ENCODE measurements around the gene NHLH2.
A peak's percentile ranks its signal among the peaks of the same experiment; 100 is the strongest.

NHLH2 gene

DNA sequence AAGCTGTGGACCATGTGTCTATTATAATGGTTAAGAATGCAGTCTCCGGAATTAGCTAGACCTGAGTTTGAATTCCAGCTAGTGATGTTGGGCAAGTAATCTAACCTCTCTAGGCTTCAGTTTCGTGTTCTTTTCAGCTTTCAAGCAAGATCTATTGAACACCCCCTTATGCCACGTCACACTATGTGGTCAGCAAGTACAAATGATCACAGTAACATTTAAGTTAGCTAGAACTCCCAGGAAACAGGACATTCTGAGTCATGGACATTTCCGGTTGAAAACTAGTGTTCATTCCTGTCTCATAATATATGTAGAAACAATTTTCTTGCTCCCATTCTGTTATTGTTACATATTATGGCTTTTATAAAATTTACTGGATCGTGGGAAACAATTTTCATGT, 34.0 kb upstream of the NHLH2 start:
- Histone ChIP-seq H3K4ac (ENCODE audit: low read depth in 1 of 2, low read length in 2 of 2) (no peak overlapping the region), H3K14ac (ENCODE audit: low read length in 2 of 2) (no peak overlapping the region), H3K9ac (ENCODE audit: low read length) (no peak overlapping the region), H2AFZ (ENCODE audit: low read depth, low read length) (no peak overlapping the region), H2BK5ac (ENCODE audit: low read depth, low read length, poor library complexity, severe bottlenecking) (no peak overlapping the region), H2BK15ac (ENCODE audit: low read depth, poor library complexity, severe bottlenecking) (no peak overlapping the region), H3K18ac (ENCODE audit: low read depth in 1 of 2, low read length in 2 of 2) (no peak overlapping the region), H3K27ac (ENCODE audit: low read length, poor library complexity, severe bottlenecking) (no peak overlapping the region), H4K8ac (ENCODE audit: low read length) (no peak overlapping the region), H2AK5ac (ENCODE audit: low read length, severe bottlenecking) (no peak overlapping the region), H3K4me1 (ENCODE audit: control insufficient read depth, insufficient read depth, low read depth, low read length) (peaks cover 2% of the 10 kb centered on the region), H4K91ac (ENCODE audit: low read length) (no peak overlapping the region), H2BK12ac (ENCODE audit: low read length in 2 of 2) (no peak overlapping the region), H3K23ac (ENCODE audit: low read length in 2 of 2) (no peak overlapping the region), H3K79me1 (replicated peaks; ENCODE audit: low read length, poor library complexity, severe bottlenecking) (no peaks in the 10 kb centered on the region), H3K27me3 (ENCODE audit: control insufficient read depth in 1 of 2, insufficient read depth in 1 of 2, low read length in 2 of 2) (peaks cover 18 to 23% of the 10 kb centered on the region in 2 experiments), H3K4me2 (ENCODE audit: low read length, poor library complexity, severe bottlenecking) (no peak overlapping the region), H3K4me3 (ENCODE audit: insufficient read depth in 1 of 2, low read depth in 1 of 2, low read length in 2 of 2) (no peak overlapping the region), H3K36me3 (ENCODE audit: control insufficient read depth in 1 of 2, insufficient read depth in 2 of 2, low read depth in 1 of 2, low read length in 2 of 2) (no peaks in the 10 kb centered on the region), H2BK120ac (ENCODE audit: low read depth, low read length) (no peak overlapping the region), H3K9me3 (ENCODE audit: control insufficient read depth, low read length) (no peaks in the 10 kb centered on the region)
- DNase-seq: peak; percentile 32
- WGBS: 75% methylated on average over 3 of the region's 5 CpGs

DNA sequence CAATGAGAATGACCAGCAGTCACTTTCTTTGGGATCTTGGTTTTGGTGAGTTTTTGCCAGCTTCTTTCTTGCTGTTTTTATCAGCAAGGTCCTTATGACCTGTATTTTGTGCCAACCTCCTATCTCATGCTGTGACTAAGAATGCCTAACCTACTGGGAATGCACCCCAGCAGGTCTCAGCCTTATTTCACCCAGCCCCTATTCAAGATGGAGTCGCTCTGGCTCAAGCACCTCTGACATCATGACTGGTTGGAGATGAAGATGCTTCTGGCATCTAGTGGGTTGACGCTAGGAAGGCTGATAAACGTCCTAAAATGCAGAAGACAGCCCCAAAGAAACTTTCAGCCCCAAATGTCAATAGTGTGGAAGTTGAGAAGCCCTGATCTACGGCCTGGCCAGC, 33.6 kb upstream of the NHLH2 start:
- Histone ChIP-seq H2AK5ac (ENCODE audit: low read length, severe bottlenecking) (no peak overlapping the region), H3K9me3 (ENCODE audit: control insufficient read depth, low read length) (no peaks in the 10 kb centered on the region), H4K8ac (ENCODE audit: low read length) (no peak overlapping the region), H3K14ac (ENCODE audit: low read length in 2 of 2) (no peak overlapping the region), H3K79me1 (replicated peaks; ENCODE audit: low read length, poor library complexity, severe bottlenecking) (no peaks in the 10 kb centered on the region), H2BK12ac (ENCODE audit: low read length in 2 of 2) (no peak overlapping the region), H2BK5ac (ENCODE audit: low read depth, low read length, poor library complexity, severe bottlenecking) (no peak overlapping the region), H2AFZ (ENCODE audit: low read depth, low read length) (no peak overlapping the region), H3K18ac (ENCODE audit: low read depth in 1 of 2, low read length in 2 of 2) (no peak overlapping the region), H3K9ac (ENCODE audit: low read length) (no peak overlapping the region), H4K91ac (ENCODE audit: low read length) (no peak overlapping the region), H2BK15ac (ENCODE audit: low read depth, poor library complexity, severe bottlenecking) (no peak overlapping the region), H3K36me3 (ENCODE audit: control insufficient read depth in 1 of 2, insufficient read depth in 2 of 2, low read depth in 1 of 2, low read length in 2 of 2) (no peaks in the 10 kb centered on the region), H3K23ac (ENCODE audit: low read length in 2 of 2) (no peak overlapping the region), H3K4me2 (ENCODE audit: low read length, poor library complexity, severe bottlenecking) (no peak overlapping the region), H3K27me3 (ENCODE audit: control insufficient read depth in 1 of 2, insufficient read depth in 1 of 2, low read length in 2 of 2) (peaks cover 18 to 23% of the 10 kb centered on the region in 2 experiments), H2BK120ac (ENCODE audit: low read depth, low read length) (no peak overlapping the region), H3K27ac (ENCODE audit: low read length, poor library complexity, severe bottlenecking) (no peak overlapping the region), H3K4me1 (ENCODE audit: control insufficient read depth, insufficient read depth, low read depth, low read length) (peaks cover 2% of the 10 kb centered on the region), H3K4ac (ENCODE audit: low read depth in 1 of 2, low read length in 2 of 2) (no peak overlapping the region), H3K4me3 (ENCODE audit: insufficient read depth in 1 of 2, low read depth in 1 of 2, low read length in 2 of 2) (no peak overlapping the region)
- no peak for DNase-seq
- WGBS: 72% methylated on average over 4 of the region's 4 CpGs

DNA sequence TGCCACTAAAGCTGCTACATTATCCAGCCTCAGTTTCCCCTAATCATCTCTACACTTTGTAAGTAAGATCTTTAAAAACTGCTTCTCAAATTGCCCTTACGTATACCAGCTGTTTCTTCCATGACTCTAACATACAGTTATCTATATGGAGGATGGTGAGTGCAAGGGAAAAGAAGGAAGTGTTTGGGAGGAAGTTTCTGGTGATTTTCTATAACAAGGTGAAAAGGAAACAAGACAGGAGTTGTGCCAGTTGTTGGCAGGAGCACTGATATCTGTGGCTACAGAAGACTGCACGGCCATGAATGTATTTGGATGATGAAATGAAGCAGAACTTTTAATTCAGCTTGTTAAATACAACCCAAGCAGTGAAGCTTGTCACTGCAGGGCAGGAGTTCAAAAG, 32.3 kb upstream of the NHLH2 start:
- H3K9ac ChIP-seq (ENCODE audit: low read length): no peak overlapping the region
- no peak overlapping the region for H2BK5ac ChIP-seq (ENCODE audit: low read depth, low read length, poor library complexity, severe bottlenecking)
- no peak overlapping the region for H4K91ac ChIP-seq (ENCODE audit: low read length)
- H3K27ac ChIP-seq (ENCODE audit: low read length, poor library complexity, severe bottlenecking): no peak overlapping the region
- no peaks in the 10 kb centered on the region for H3K36me3 ChIP-seq (ENCODE audit: control insufficient read depth in 1 of 2, insufficient read depth in 2 of 2, low read depth in 1 of 2, low read length in 2 of 2)
- H3K4me3 ChIP-seq (ENCODE audit: insufficient read depth in 1 of 2, low read depth in 1 of 2, low read length in 2 of 2): no peak overlapping the region
- H2AFZ ChIP-seq (ENCODE audit: low read depth, low read length): no peak overlapping the region
- no peak overlapping the region for H3K23ac ChIP-seq (ENCODE audit: low read length in 2 of 2)
- no peaks in the 10 kb centered on the region for H3K79me1 ChIP-seq (replicated peaks; ENCODE audit: low read length, poor library complexity, severe bottlenecking)
- H3K27me3 ChIP-seq (ENCODE audit: control insufficient read depth in 1 of 2, insufficient read depth in 1 of 2, low read length in 2 of 2): peaks cover 14 to 18% of the 10 kb centered on the region in 2 experiments
- H3K4me2 ChIP-seq (ENCODE audit: low read length, poor library complexity, severe bottlenecking): no peak overlapping the region
- H2BK12ac ChIP-seq (ENCODE audit: low read length in 2 of 2): no peak overlapping the region
- H3K18ac ChIP-seq (ENCODE audit: low read depth in 1 of 2, low read length in 2 of 2): no peak overlapping the region
- H3K4me1 ChIP-seq (ENCODE audit: control insufficient read depth, insufficient read depth, low read depth, low read length): peaks cover 2% of the 10 kb centered on the region
- 81% methylated on average over 2 of the region's 2 CpGs for WGBS
- H3K4ac ChIP-seq (ENCODE audit: low read depth in 1 of 2, low read length in 2 of 2): no peak overlapping the region
- no peak overlapping the region for H4K8ac ChIP-seq (ENCODE audit: low read length)
- no peak overlapping the region for H2AK5ac ChIP-seq (ENCODE audit: low read length, severe bottlenecking)
- H3K9me3 ChIP-seq (ENCODE audit: control insufficient read depth, low read length): no peaks in the 10 kb centered on the region
- no peak for DNase-seq
- no peak overlapping the region for H3K14ac ChIP-seq (ENCODE audit: low read length in 2 of 2)
- no peak overlapping the region for H2BK15ac ChIP-seq (ENCODE audit: low read depth, poor library complexity, severe bottlenecking)
- H2BK120ac ChIP-seq (ENCODE audit: low read depth, low read length): no peak overlapping the region

DNA sequence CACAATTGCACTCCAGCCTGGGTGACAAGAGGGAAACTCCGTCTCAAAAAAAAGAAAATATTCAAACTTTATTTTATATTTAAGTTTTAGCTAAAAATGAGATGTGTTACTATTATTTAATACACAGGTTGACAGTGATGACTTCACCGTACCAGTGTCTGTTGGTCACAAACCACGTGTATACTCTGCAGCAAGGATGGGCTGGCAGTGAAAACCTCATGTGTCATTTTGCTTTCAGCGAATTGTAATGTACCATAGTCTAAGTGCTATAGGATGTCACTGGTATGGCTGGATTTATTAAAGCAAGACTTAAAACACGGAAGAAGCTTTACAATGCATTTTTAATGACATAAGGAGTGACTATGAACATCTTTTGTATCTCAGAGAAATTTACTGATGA, 28.1 kb upstream of the NHLH2 start:
- Histone ChIP-seq H2BK15ac (ENCODE audit: low read depth, poor library complexity, severe bottlenecking) (no peak overlapping the region), H3K36me3 (ENCODE audit: control insufficient read depth in 1 of 2, insufficient read depth in 2 of 2, low read depth in 1 of 2, low read length in 2 of 2) (no peaks in the 10 kb centered on the region), H3K18ac (ENCODE audit: low read depth in 1 of 2, low read length in 2 of 2) (no peak overlapping the region), H3K4me1 (ENCODE audit: control insufficient read depth, insufficient read depth, low read depth, low read length) (no peaks in the 10 kb centered on the region), H3K14ac (ENCODE audit: low read length in 2 of 2) (no peak overlapping the region), H3K27ac (ENCODE audit: low read length, poor library complexity, severe bottlenecking) (no peak overlapping the region), H3K9me3 (ENCODE audit: control insufficient read depth, low read length) (no peaks in the 10 kb centered on the region), H3K79me1 (replicated peaks; ENCODE audit: low read length, poor library complexity, severe bottlenecking) (no peaks in the 10 kb centered on the region), H4K91ac (ENCODE audit: low read length) (no peak overlapping the region), H2BK120ac (ENCODE audit: low read depth, low read length) (no peak overlapping the region), H3K4me3 (ENCODE audit: insufficient read depth in 1 of 2, low read depth in 1 of 2, low read length in 2 of 2) (no peak overlapping the region), H2BK5ac (ENCODE audit: low read depth, low read length, poor library complexity, severe bottlenecking) (no peak overlapping the region), H2BK12ac (ENCODE audit: low read length in 2 of 2) (no peak overlapping the region), H2AFZ (ENCODE audit: low read depth, low read length) (no peak overlapping the region), H3K9ac (ENCODE audit: low read length) (no peak overlapping the region), H3K4ac (ENCODE audit: low read depth in 1 of 2, low read length in 2 of 2) (no peak overlapping the region), H4K8ac (ENCODE audit: low read length) (no peak overlapping the region), H3K23ac (ENCODE audit: low read length in 2 of 2) (no peak overlapping the region), H3K27me3 (ENCODE audit: control insufficient read depth in 1 of 2, insufficient read depth in 1 of 2, low read length in 2 of 2) (peaks cover 7 to 18% of the 10 kb centered on the region in 2 experiments), H3K4me2 (ENCODE audit: low read length, poor library complexity, severe bottlenecking) (no peak overlapping the region), H2AK5ac (ENCODE audit: low read length, severe bottlenecking) (no peak overlapping the region)
- WGBS: 61% methylated on average over 3 of the region's 5 CpGs
- DNase-seq: no peak
